SU-DHL-6 (cell line): ENCODE measurements around the gene DSTYK.

Experiments
- CTCF ChIP-seq: fragments of 200-600 bp; sonication (generic); IDR thresholded peaks from one replicate; pipeline ENCODE4 v1.5.1; 2017; ENCODE audit warnings: antibody characterized with exemption, mild to moderate bottlenecking, low read length, moderate library complexity; ENCODE audit not compliant: insufficient read depth, poor library complexity, severe bottlenecking
- EZH2phosphoT487 ChIP-seq: fragments of 200-600 bp; sonication (generic), shearing (Covaris generic); conservative IDR thresholded peaks from 2 replicates; pipeline ENCODE4 v1.6.1; 2018; ENCODE audit warnings: mild to moderate bottlenecking, antibody characterized with exemption, low read length, moderate library complexity, mixed read lengths

- no peak for TF ChIP-seq CTCF
- TF ChIP-seq EZH2phosphoT487: no peak
Observed at GRCh38 chr1:205258719-205259118, 47.2 kb upstream of the DSTYK start.
